Measurements from ENCODE around the gene HYKK.

GRCh38 chr15:78509726-78510312, 2.4 kb downstream of the HYKK start:
- TF ChIP-seq ZNF274 (IDR thresholded peaks at IDR 0.05; ENCODE audit: low read depth, low read length) (no peak), SUZ12 (IDR thresholded peaks at IDR 0.05; ENCODE audit: extremely low read depth, insufficient read depth, insufficient read length) (no peak)

Data from NT2/D1 (cell line).